NT2/D1 (cell line): ENCODE data around the gene ATP11C.

Experiments
- SUZ12 ChIP-seq: IDR thresholded peaks from 2 replicates; pipeline ENCODE4 v1.6.1; 2011; ENCODE audit not compliant: insufficient read length, insufficient read depth; ENCODE audit errors: extremely low read depth
- ZNF274 ChIP-seq: IDR thresholded peaks from 2 replicates; pipeline ENCODE4 v1.6.1; 2011; ENCODE audit warnings: mild to moderate bottlenecking, low read depth, low read length

DNA sequence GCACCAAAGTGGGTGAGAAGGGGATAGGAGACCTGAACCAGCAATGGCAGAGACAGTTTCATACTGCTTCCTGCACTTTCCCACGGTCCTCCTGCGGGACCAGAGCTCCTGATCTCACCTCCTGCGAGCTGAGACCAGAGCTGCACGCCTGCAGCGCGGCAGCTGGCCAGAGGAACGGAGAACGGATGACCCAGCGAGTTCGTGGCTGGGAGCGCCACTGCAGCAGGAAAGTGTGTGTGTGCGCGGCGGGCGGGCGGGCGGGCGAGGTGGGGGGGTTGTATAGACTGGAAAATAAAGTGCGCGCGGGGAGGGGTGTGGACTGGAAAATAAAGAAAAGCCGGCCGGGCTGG, 241.4 kb downstream of the ATP11C start:
- TF ChIP-seq ZNF274 (no peak), SUZ12 (no peak)
